HepG2 (cell line): ENCODE data around the gene C11orf42. TPM values are rescaled to one million over a fixed set of nuclear protein-coding genes. Genes with fewer than 3 reads are reported as not detected.

ENCODE experiments used
- ELF3 ChIP-seq: IDR thresholded peaks from 2 replicates; pipeline ENCODE4 v1.6.1; 2016; ENCODE audit warnings: missing genetic modification reagents, missing compliant biosample characterization
- FUBP1 ChIP-seq: sonication (generic); formaldehyde crosslinking; IDR thresholded peaks from 2 replicates; pipeline ENCODE4 v1.5.1; 2020; ENCODE audit warnings: missing genetic modification reagents, mild to moderate bottlenecking, borderline replicate concordance
- HMG20B ChIP-seq: conservative IDR thresholded peaks from 2 replicates; pipeline ENCODE4 v1.6.1; 2016; ENCODE audit warnings: missing genetic modification reagents, missing compliant biosample characterization
- HNF4A ChIP-seq: sonication (generic); formaldehyde crosslinking; IDR thresholded peaks from 2 replicates; pipeline ENCODE4 v1.4.0; 2020; ENCODE audit warnings: missing genetic modification reagents
- HNRNPL ChIP-seq: fragments of 200-400 bp; formaldehyde crosslinking; IDR thresholded peaks from 2 replicates; pipeline ENCODE4 v1.6.1; 2017; ENCODE audit warnings: mild to moderate bottlenecking, low read depth, low read length
- IKZF4 ChIP-seq: sonication (generic); formaldehyde crosslinking; IDR thresholded peaks from 2 replicates; pipeline ENCODE4 v1.5.1; 2020; ENCODE audit warnings: borderline replicate concordance, mild to moderate bottlenecking, low read depth, missing genetic modification reagents; ENCODE audit errors: not compliant biosample characterization
- PAXIP1 ChIP-seq: sonication (generic); formaldehyde crosslinking; conservative IDR thresholded peaks from 2 replicates; pipeline ENCODE4 v1.4.0; 2020; ENCODE audit warnings: mild to moderate bottlenecking, missing genetic modification reagents, moderate library complexity
- SAP130 ChIP-seq: IDR thresholded peaks from 2 replicates; pipeline ENCODE4 v1.6.1; 2016; ENCODE audit warnings: low read depth
- THAP7 ChIP-seq: sonication (generic); formaldehyde crosslinking; IDR thresholded peaks from 2 replicates; pipeline ENCODE4 v1.8.1; 2023; ENCODE audit warnings: mild to moderate bottlenecking, missing genetic modification reagents
- TMF1 ChIP-seq: sonication (generic); formaldehyde crosslinking; IDR thresholded peaks from 2 replicates; pipeline ENCODE4 v1.8.1; 2022; ENCODE audit warnings: low read depth, missing genetic modification reagents
- ZBTB34 ChIP-seq: sonication (generic); formaldehyde crosslinking; IDR thresholded peaks from 2 replicates; pipeline ENCODE4 v1.8.0; 2022; ENCODE audit warnings: mild to moderate bottlenecking, missing genetic modification reagents
- ZHX1 ChIP-seq: sonication (generic); formaldehyde crosslinking; IDR thresholded peaks from 2 replicates; pipeline ENCODE4 v1.8.1; 2022; ENCODE audit warnings: low read depth, mild to moderate bottlenecking, missing genetic modification reagents
- ZNF20 ChIP-seq: sonication (generic); formaldehyde crosslinking; IDR thresholded peaks from 2 replicates; pipeline ENCODE4 v1.4.0; 2020; ENCODE audit warnings: mild to moderate bottlenecking, moderate library complexity, missing genetic modification reagents
- ZNF326 ChIP-seq: sonication (generic); formaldehyde crosslinking; IDR thresholded peaks from 2 replicates; pipeline ENCODE4 v1.4.0; 2020; ENCODE audit warnings: missing genetic modification reagents, borderline replicate concordance
- ZNF574 ChIP-seq: sonication (generic); formaldehyde crosslinking; IDR thresholded peaks from 2 replicates; pipeline ENCODE4 v1.4.0; 2020; ENCODE audit warnings: missing genetic modification reagents
- ZNF788 ChIP-seq: sonication (generic); formaldehyde crosslinking; IDR thresholded peaks from 2 replicates; pipeline ENCODE4 v1.5.0; 2020; ENCODE audit warnings: mild to moderate bottlenecking, missing genetic modification reagents, borderline replicate concordance
- polyA plus RNA-seq, 8 experiments: library from polyadenylated mRNA; depleted of rRNA in 3 of 8; stranded (reverse) in 7 of 8; unstranded in 1 of 8; fragments of >200 nt; fragmentation: Illumina TruSeq in 4 of 8; extraction: Trizol in 4 of 8; gene quantifications; 2 replicates each; pipeline versions ENCODE4 v1.2.1 to v1.2.3, GENCODE V29; 2011 to 2016; ENCODE audit warnings: low read depth in 4 of 8, missing spikeins in 1 of 8, mixed read lengths in 1 of 8; ENCODE audit not compliant: insufficient read depth in 1 of 8
- total RNA-seq, 5 experiments: library from RNA; depleted of rRNA; stranded (reverse); fragments of >200 nt; fragmentation: Illumina TruSeq; extraction: Trizol; gene quantifications; 2 replicates each; pipeline ENCODE4 v1.2.3, GENCODE V29; 2016; ENCODE audit warnings: low read depth in 1 of 5

The C11orf42 gene
- total and polyA plus RNA-seq, 2 of the 13 experiments (the other 11 are each of a cell fraction or from before 2014, with no cell fraction given): not detected

- TF ChIP-seq TMF1 (CRISPR knock-in tag) (no peak), ZNF788 (CRISPR knock-in tag) (no peak), ZHX1 (CRISPR knock-in tag) (no peak), HNF4A (peak; percentile 64), ZBTB34 (CRISPR knock-in tag) (no peak), ZNF326 (CRISPR knock-in tag) (no peak), FUBP1 (no peak), ZNF20 (CRISPR knock-in tag) (no peak), ELF3 (CRISPR knock-in tag) (peak; percentile 41; the same call in 1 of the 2 replicates), HNRNPL (no peak), HMG20B (CRISPR knock-in tag) (no peak), THAP7 (no peak), SAP130 (CRISPR knock-in tag) (peak; percentile 50), IKZF4 (no peak), ZNF574 (CRISPR knock-in tag) (0 out of 2 replicates have a peak, but pooled peaks have one; percentile 16), PAXIP1 (CRISPR knock-in tag) (0 out of 2 replicates have a peak, but pooled peaks have one; percentile 23)
These were observed 24.6 kb downstream of the C11orf42 start (continued) for GRCh38 chr11:6229911-6230310.
